NT2/D1 (cell line): ENCODE results near the gene GUCY1A1.

ENCODE experiments used
- SUZ12 ChIP-seq: IDR thresholded peaks from 2 replicates; pipeline ENCODE4 v1.6.1; 2011; ENCODE audit not compliant: insufficient read length, insufficient read depth; ENCODE audit errors: extremely low read depth
- YY1 ChIP-seq: IDR thresholded peaks from 2 replicates; pipeline ENCODE4 v1.6.1; 2011; ENCODE audit not compliant: insufficient read length, insufficient read depth
- ZNF274 ChIP-seq: IDR thresholded peaks from 2 replicates; pipeline ENCODE4 v1.6.1; 2011; ENCODE audit warnings: mild to moderate bottlenecking, low read depth, low read length

- TF ChIP-seq ZNF274: no peak
- no peak for TF ChIP-seq YY1
- TF ChIP-seq SUZ12: no peak
Observed at GRCh38 chr4:155777971-155778735, 111.5 kb downstream of the GUCY1A1 start.
